HCT116 (cell line): ENCODE measurements around the gene YARS2. TPM values are rescaled to one million over a fixed set of nuclear protein-coding genes. Genes with fewer than 3 reads are reported as not detected.

Experiments used
- ATAC-seq: fragments of 200-7000 bp; cut with Tn5 transposase; 2 replicates; pipeline ENCODE4 v1.9.1; 2020; ENCODE audit warnings: mild to moderate bottlenecking, moderate library complexity
- BruUV-seq: library from RNA; stranded (reverse); fragments of 400-500 nt; replicated peaks from 2 replicates; lab custom pipeline; 2021; lab: Mats Ljungman, UMichigan
- CTCF ChIA-PET: fragments of 300-600 bp; sonication (Branson Sonifier 250); formaldehyde crosslinking; loops from one replicate; lab custom pipeline; 2021; ENCODE audit warnings: antibody characterized with exemption; lab: Charles Lee
- POLR2A ChIA-PET: fragments of 300-600, 350-600 bp; sonication (Branson Sonifier 250); formaldehyde crosslinking; loops from one replicate; lab custom pipeline; 2021; ENCODE audit warnings: antibody characterized with exemption; lab: Charles Lee
- RAD21 ChIA-PET, 2 experiments: fragments of 300-600 bp; sonication (Branson Sonifier 250); formaldehyde crosslinking; loops; one replicate each; lab custom pipeline; 2023; ENCODE audit warnings: low total read pairs in 2 of 2; ENCODE audit not compliant: uncharacterized antibody in 2 of 2, unreplicated experiment in 2 of 2, low non-redundant PET in 1 of 2; lab: Charles Lee
- DNase-seq: peaks from one replicate; pipeline ENCODE4 v3.0.0-alpha.2; 2010; ENCODE audit warnings: low read depth, low spot score
- H2AFZ ChIP-seq: fragments of 200-600 bp; shearing (Covaris generic), sonication (generic); 2 replicates; pipeline ENCODE4 v1.6.1; 2017; ENCODE audit warnings: low read depth, mixed run types, mixed read lengths, antibody characterized with exemption, low read length; ENCODE audit not compliant: poor library complexity, severe bottlenecking
- H3K27ac ChIP-seq: 2 replicates; pipeline ENCODE4 v1.5.1; 2012; ENCODE audit warnings: low read depth, low read length
- H3K27me3 ChIP-seq: fragments of 200-600 bp; sonication (generic); 2 replicates; pipeline ENCODE4 v1.6.1; 2016; ENCODE audit warnings: mixed run types, low read length, mixed read lengths; ENCODE audit not compliant: insufficient read depth
- H3K36me3 ChIP-seq, 2 experiments: fragments of 200-500 bp in 1 of 2; fragments of 200-600 bp in 1 of 2; sonication (Bioruptor generic) in 1 of 2; sonication (generic) in 1 of 2; 2 replicates each; pipeline versions ENCODE4 v1.5.1 to v1.6.1; 2014 to 2016; ENCODE audit warnings: low read length in 2 of 2, inconsistent platforms in 1 of 2, mixed read lengths in 1 of 2, mixed run types in 1 of 2; ENCODE audit not compliant: insufficient read depth in 2 of 2, control insufficient read depth in 1 of 2
- H3K4me1 ChIP-seq, 2 experiments: fragments of 200-600 bp in 1 of 2; sonication (generic) in 1 of 2; 2 replicates each; pipeline versions ENCODE4 v1.5.1 to v1.6.1; 2012 to 2017; ENCODE audit warnings: low read length in 2 of 2, inconsistent platforms in 1 of 2, mild to moderate bottlenecking in 1 of 2, mixed read lengths in 1 of 2, mixed run types in 1 of 2, moderate library complexity in 1 of 2; ENCODE audit not compliant: insufficient read depth in 2 of 2, control insufficient read depth in 1 of 2
- H3K4me2 ChIP-seq: fragments of 200-600 bp; sonication (generic); 2 replicates; pipeline ENCODE4 v1.6.1; 2017; ENCODE audit warnings: mixed run types, low read length, mixed read lengths
- H3K4me3 ChIP-seq, 2 experiments: fragments of 200-600 bp in 1 of 2; sonication (generic) in 1 of 2; replicated peaks in 1 of 2; 2 replicates each; pipeline ENCODE4 v1.5.1; 2011 to 2016; ENCODE audit warnings: low read length in 2 of 2, control low read depth in 1 of 2, low read depth in 1 of 2, mild to moderate bottlenecking in 1 of 2, mixed read lengths in 1 of 2, mixed run types in 1 of 2
- H3K79me2 ChIP-seq: fragments of 200-600 bp; sonication (generic); 2 replicates; pipeline ENCODE4 v1.6.1; 2017; ENCODE audit warnings: mild to moderate bottlenecking, mixed run types, low read length, moderate library complexity, mixed read lengths; ENCODE audit not compliant: insufficient read depth
- H3K9ac ChIP-seq: fragments of 200-600 bp; sonication (generic); 2 replicates; pipeline ENCODE4 v1.6.1; 2016; ENCODE audit warnings: low read length, mixed read lengths
- H3K9me2 ChIP-seq: fragments of 200-600 bp; sonication (generic), shearing (Covaris generic); 2 replicates; pipeline ENCODE4 v1.6.1; 2017; ENCODE audit warnings: mixed run types, mild to moderate bottlenecking, moderate library complexity; ENCODE audit not compliant: insufficient read depth
- H3K9me3 ChIP-seq, 2 experiments: fragments of 200-500 bp in 1 of 2; fragments of 200-600 bp in 1 of 2; sonication (Bioruptor generic) in 1 of 2; sonication (generic) in 1 of 2; 2 replicates each; pipeline ENCODE4 v1.6.1; 2014 to 2017; ENCODE audit warnings: low read length in 2 of 2, mixed read lengths in 2 of 2, inconsistent platforms in 1 of 2, low read depth in 1 of 2, mild to moderate bottlenecking in 1 of 2, mixed run types in 1 of 2, moderate library complexity in 1 of 2; ENCODE audit not compliant: control insufficient read depth in 1 of 2, insufficient read depth in 1 of 2
- H4K20me1 ChIP-seq: fragments of 200-600 bp; sonication (generic), shearing (Covaris generic); 2 replicates; pipeline ENCODE4 v1.6.1; 2017; ENCODE audit warnings: mixed run types, mild to moderate bottlenecking, moderate library complexity; ENCODE audit not compliant: insufficient read depth
- ELF1 ChIP-seq: IDR thresholded peaks from 2 replicates; pipeline ENCODE4 v1.6.1; 2012; ENCODE audit warnings: low read depth, borderline replicate concordance
- EZH2 ChIP-seq: fragments of 200-600 bp; sonication (generic); IDR thresholded peaks from 2 replicates; pipeline ENCODE4 v1.6.1; 2017; ENCODE audit warnings: antibody characterized with exemption, mixed run types
- EZH2phosphoT487 ChIP-seq: fragments of 200-600 bp; IDR thresholded peaks from 2 replicates; pipeline ENCODE4 v1.6.1; 2018; ENCODE audit warnings: antibody characterized with exemption, borderline replicate concordance
- FOSL1 ChIP-seq: IDR thresholded peaks from 2 replicates; pipeline ENCODE4 v1.6.1; 2012; ENCODE audit warnings: low read depth
- JUND ChIP-seq: IDR thresholded peaks from 2 replicates; pipeline ENCODE4 v1.6.1; 2012
- RAD21 ChIP-seq: IDR thresholded peaks from 2 replicates; pipeline ENCODE4 v1.6.1; 2012; ENCODE audit warnings: low read depth, mild to moderate bottlenecking
- TCF7L2 ChIP-seq: IDR thresholded peaks from 2 replicates; pipeline ENCODE4 v1.7.0; 2011; ENCODE audit warnings: borderline replicate concordance, inconsistent platforms; ENCODE audit not compliant: insufficient read depth, insufficient read length; ENCODE audit errors: extremely low read depth
- ZFX ChIP-seq: fragments of 450-650 bp; IDR thresholded peaks from 2 replicates; pipeline ENCODE4 v1.6.1; 2017
- ZNF274 ChIP-seq: fragments of 200-500 bp; sonication (Bioruptor generic); IDR thresholded peaks from 2 replicates; pipeline ENCODE4 v1.6.1; 2014; ENCODE audit warnings: mild to moderate bottlenecking, low read depth, low read length, inconsistent platforms
- intact Hi-C: fragments of 100-400 bp; cut with micrococcal nuclease; formaldehyde crosslinking; loops from 2 replicates; pipeline ENCODE4 v1.10.0; 2022
- total RNA-seq: library from RNA; stranded (reverse); gene quantifications from one replicate; pipeline ENCODE4 v1.2.1, GENCODE V29; 2021; ENCODE audit not compliant: unreplicated experiment
- TF ChIP-seq, protein P1 (sequence below): IDR thresholded peaks from 2 replicates; pipeline ENCODE4 v1.6.1; 2011; ENCODE audit warnings: mild to moderate bottlenecking, low read length, moderate library complexity; ENCODE audit not compliant: insufficient replicate concordance; ENCODE audit errors: extremely low read depth
- TF ChIP-seq, protein P2 (sequence below): IDR thresholded peaks from 2 replicates; pipeline ENCODE4 v1.6.1; 2012; ENCODE audit warnings: low read depth
- TF ChIP-seq, protein P3 (sequence below), 3 experiments: fragments of 200-600 bp in 1 of 3; sonication (generic) in 1 of 3; IDR thresholded peaks in 2 of 3; conservative IDR thresholded peaks in 1 of 3; 2 replicates each; pipeline ENCODE4 v1.5.1; 2012 to 2017; ENCODE audit warnings: low read depth in 2 of 3, low read length in 2 of 3, antibody characterized with exemption in 1 of 3, borderline replicate concordance in 1 of 3, control low read depth in 1 of 3, mild to moderate bottlenecking in 1 of 3, mixed read lengths in 1 of 3, mixed run types in 1 of 3, moderate library complexity in 1 of 3; ENCODE audit not compliant: insufficient read depth in 1 of 3

The YARS2 gene
- total RNA-seq, 1 experiment from 2014 or later, result 26.7 TPM

DNA sequence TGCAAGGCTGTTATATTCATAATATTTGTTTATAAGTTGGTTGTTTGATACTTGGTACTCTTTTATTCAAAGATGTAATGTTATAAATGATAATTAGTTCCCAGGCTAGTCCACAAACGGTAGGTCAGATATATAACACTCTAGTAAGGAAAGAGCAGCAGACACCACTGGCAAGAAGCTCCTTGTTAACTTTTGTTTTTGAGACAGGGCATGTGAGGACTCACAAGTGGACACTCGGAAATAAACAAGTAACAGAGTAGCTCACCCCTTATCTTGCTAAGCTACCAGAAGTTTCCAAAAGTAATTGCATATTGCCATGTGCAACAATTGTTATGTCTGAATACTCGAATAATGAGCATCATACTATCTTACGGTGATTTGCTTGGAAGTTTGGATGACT lies 38.6 kb upstream of the YARS2 start:
- H3K79me2 ChIP-seq, result no peaks in the 10 kb centered on the region
- no peaks in the 10 kb centered on the region for H3K27me3 ChIP-seq
- no peaks in the 10 kb centered on the region for H3K4me1 ChIP-seq
- no peak overlapping the region for H3K4me3 ChIP-seq
- BruUV-seq, result no TSS peak
- intact Hi-C loops, result no loop called here
- H3K9ac ChIP-seq, result no peak overlapping the region
- no peak for DNase-seq
- RAD21 ChIA-PET, result no interaction called here
- H3K9me3 ChIP-seq, result no peaks in the 10 kb centered on the region
- no peak overlapping the region for H3K27ac ChIP-seq
- CTCF ChIA-PET, result no interaction called here
- POLR2A ChIA-PET, result no interaction called here
- no peak overlapping the region for H2AFZ ChIP-seq
- H3K36me3 ChIP-seq, result no peaks in the 10 kb centered on the region; a peak in 1 of 4 replicates
- TF ChIP-seq, protein P1, sequence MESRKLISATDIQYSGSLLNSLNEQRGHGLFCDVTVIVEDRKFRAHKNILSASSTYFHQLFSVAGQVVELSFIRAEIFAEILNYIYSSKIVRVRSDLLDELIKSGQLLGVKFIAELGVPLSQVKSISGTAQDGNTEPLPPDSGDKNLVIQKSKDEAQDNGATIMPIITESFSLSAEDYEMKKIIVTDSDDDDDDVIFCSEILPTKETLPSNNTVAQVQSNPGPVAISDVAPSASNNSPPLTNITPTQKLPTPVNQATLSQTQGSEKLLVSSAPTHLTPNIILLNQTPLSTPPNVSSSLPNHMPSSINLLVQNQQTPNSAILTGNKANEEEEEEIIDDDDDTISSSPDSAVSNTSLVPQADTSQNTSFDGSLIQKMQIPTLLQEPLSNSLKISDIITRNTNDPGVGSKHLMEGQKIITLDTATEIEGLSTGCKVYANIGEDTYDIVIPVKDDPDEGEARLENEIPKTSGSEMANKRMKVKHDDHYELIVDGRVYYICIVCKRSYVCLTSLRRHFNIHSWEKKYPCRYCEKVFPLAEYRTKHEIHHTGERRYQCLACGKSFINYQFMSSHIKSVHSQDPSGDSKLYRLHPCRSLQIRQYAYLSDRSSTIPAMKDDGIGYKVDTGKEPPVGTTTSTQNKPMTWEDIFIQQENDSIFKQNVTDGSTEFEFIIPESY, result no peak
- TF ChIP-seq EZH2 (no peak), ELF1 (no peak), FOSL1 (no peak), EZH2phosphoT487 (no peak), ZNF274 (no peak), TCF7L2 (no peak), JUND (no peak), RAD21 (no peak), ZFX (no peak)
- TF ChIP-seq, protein P2, sequence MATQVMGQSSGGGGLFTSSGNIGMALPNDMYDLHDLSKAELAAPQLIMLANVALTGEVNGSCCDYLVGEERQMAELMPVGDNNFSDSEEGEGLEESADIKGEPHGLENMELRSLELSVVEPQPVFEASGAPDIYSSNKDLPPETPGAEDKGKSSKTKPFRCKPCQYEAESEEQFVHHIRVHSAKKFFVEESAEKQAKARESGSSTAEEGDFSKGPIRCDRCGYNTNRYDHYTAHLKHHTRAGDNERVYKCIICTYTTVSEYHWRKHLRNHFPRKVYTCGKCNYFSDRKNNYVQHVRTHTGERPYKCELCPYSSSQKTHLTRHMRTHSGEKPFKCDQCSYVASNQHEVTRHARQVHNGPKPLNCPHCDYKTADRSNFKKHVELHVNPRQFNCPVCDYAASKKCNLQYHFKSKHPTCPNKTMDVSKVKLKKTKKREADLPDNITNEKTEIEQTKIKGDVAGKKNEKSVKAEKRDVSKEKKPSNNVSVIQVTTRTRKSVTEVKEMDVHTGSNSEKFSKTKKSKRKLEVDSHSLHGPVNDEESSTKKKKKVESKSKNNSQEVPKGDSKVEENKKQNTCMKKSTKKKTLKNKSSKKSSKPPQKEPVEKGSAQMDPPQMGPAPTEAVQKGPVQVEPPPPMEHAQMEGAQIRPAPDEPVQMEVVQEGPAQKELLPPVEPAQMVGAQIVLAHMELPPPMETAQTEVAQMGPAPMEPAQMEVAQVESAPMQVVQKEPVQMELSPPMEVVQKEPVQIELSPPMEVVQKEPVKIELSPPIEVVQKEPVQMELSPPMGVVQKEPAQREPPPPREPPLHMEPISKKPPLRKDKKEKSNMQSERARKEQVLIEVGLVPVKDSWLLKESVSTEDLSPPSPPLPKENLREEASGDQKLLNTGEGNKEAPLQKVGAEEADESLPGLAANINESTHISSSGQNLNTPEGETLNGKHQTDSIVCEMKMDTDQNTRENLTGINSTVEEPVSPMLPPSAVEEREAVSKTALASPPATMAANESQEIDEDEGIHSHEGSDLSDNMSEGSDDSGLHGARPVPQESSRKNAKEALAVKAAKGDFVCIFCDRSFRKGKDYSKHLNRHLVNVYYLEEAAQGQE, result no peak
- TF ChIP-seq, protein P3, sequence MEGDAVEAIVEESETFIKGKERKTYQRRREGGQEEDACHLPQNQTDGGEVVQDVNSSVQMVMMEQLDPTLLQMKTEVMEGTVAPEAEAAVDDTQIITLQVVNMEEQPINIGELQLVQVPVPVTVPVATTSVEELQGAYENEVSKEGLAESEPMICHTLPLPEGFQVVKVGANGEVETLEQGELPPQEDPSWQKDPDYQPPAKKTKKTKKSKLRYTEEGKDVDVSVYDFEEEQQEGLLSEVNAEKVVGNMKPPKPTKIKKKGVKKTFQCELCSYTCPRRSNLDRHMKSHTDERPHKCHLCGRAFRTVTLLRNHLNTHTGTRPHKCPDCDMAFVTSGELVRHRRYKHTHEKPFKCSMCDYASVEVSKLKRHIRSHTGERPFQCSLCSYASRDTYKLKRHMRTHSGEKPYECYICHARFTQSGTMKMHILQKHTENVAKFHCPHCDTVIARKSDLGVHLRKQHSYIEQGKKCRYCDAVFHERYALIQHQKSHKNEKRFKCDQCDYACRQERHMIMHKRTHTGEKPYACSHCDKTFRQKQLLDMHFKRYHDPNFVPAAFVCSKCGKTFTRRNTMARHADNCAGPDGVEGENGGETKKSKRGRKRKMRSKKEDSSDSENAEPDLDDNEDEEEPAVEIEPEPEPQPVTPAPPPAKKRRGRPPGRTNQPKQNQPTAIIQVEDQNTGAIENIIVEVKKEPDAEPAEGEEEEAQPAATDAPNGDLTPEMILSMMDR (IDR thresholded peaks at IDR 0.05 in 2 of 3, conservative IDR thresholded peaks at IDR 0.05 in 1 of 3; ENCODE audit: borderline replicate concordance in 1 of 3, insufficient read depth in 1 of 3, low read depth in 2 of 3, low read length in 2 of 3), result no peak
- H3K9me2 ChIP-seq, result no peaks in the 10 kb centered on the region
- no peak overlapping the region for H3K4me2 ChIP-seq
- no peak for ATAC-seq
- no peaks in the 10 kb centered on the region for H4K20me1 ChIP-seq
